Gastrocnemius medialis (tissue), 4 donors: Measurements from ENCODE around the gene FOXP4. TPM values are rescaled to one million over a fixed set of nuclear protein-coding genes. Genes with fewer than 3 reads are reported as not detected.

Source experiments
- ATAC-seq, 2 donors: fragments of 150-250 bp; one replicate each; pipeline ENCODE4 v1.9.1; 2016
- DNase-seq, 2 donors: peaks; one replicate each; pipeline ENCODE4 v3.0.0-alpha.2; 2019
- H3K27ac ChIP-seq, 4 donors: fragments of 200-600 bp; sonication (generic); 1 replicate in 1 of 4; 2 replicates in 3 of 4; pipeline ENCODE4 v1.5.1; 2016 to 2018; ENCODE audit warnings: mild to moderate bottlenecking in 2 of 4, moderate library complexity in 1 of 4
- H3K27me3 ChIP-seq, 3 donors: fragments of 200-600 bp; sonication (generic) in 2 of 3; 1 replicate in 1 of 3; 2 replicates in 2 of 3; pipeline versions ENCODE4 v1.5.1 to v1.6.0; 2016 to 2019; ENCODE audit warnings: mild to moderate bottlenecking in 1 of 3, moderate library complexity in 1 of 3
- H3K36me3 ChIP-seq, 2 donors: fragments of 200-600 bp; sonication (generic) in 1 of 2; one replicate each; pipeline ENCODE4 v1.5.1; 2017 to 2018
- H3K4me1 ChIP-seq, 2 donors: fragments of 200-600 bp; sonication (generic) in 1 of 2; one replicate each; pipeline ENCODE4 v1.5.1; 2016 to 2017; ENCODE audit warnings: mild to moderate bottlenecking in 2 of 2
- H3K4me3 ChIP-seq, 4 donors: fragments of 200-600 bp; sonication (generic) in 3 of 4; 1 replicate in 1 of 4; 2 replicates in 3 of 4; pipeline ENCODE4 v1.5.1; 2016 to 2019; ENCODE audit warnings: mild to moderate bottlenecking in 2 of 4
- H3K9me3 ChIP-seq, 3 donors: fragments of 200-600 bp; sonication (generic) in 2 of 3; 1 replicate in 1 of 3; 2 replicates in 2 of 3; pipeline ENCODE4 v1.5.1; 2016 to 2019
- POLR2A ChIP-seq, 2 donors: fragments of 450-650 bp; IDR thresholded peaks; one replicate each; pipeline ENCODE4 v1.6.1; 2017; ENCODE audit warnings: antibody characterized with exemption in 2 of 2, mild to moderate bottlenecking in 2 of 2, moderate library complexity in 2 of 2
- in situ Hi-C, 4 donors: fragments of 200-750 bp; cut with MboI; loops; one replicate each; pipeline versions ENCODE4 v1.15.0 to v1.8.0; 2017; ENCODE audit warnings: low sequenced_read_pairs in 4 of 4
- intact Hi-C: fragments of 100-400 bp; cut with DNase I; formaldehyde crosslinking; loops from one replicate; pipeline ENCODE4 v1.15.1; 2023; ENCODE audit warnings: low total_unique reads
- total RNA-seq, 4 donors: library from RNA; depleted of rRNA; stranded (reverse); fragments of >200 nt; gene quantifications; one replicate each; pipeline versions ENCODE4 v1.1.0 to v1.2.3, GENCODE V29; 2016
- TF ChIP-seq, protein P1 (sequence below), 5 experiments: fragments of 450-650 bp in 3 of 5; fragments of 200-600 bp in 2 of 5; sonication (generic) in 2 of 5; IDR thresholded peaks in 4 of 5; conservative IDR thresholded peaks in 1 of 5; 1 replicate in 4 of 5; 2 replicates in 1 of 5; pipeline ENCODE4 v1.5.1; 2016 to 2019; ENCODE audit warnings: antibody characterized with exemption in 5 of 5, mild to moderate bottlenecking in 3 of 5, moderate library complexity in 3 of 5

The FOXP4 gene
- total RNA-seq, 4 donors from 2014 or later, result 3.4 to 11.4 (median 6.5) TPM

DNA sequence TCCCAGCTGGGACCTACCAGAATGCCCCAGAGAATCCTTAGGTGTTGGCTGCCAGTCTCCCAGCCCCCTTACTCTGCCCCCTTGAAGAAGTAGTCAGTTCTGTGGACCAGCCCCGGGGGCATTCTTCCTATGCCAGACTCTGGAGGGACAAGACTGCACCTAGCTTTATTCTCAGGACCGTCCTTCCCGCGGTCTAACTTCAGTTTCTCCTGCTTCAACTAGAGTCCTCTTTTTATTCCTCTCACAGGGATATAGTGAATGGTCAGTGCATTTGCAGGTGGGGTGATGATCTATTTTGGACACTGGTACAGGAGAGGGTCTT, 56.2 kb downstream of the FOXP4 start:
- Histone ChIP-seq H3K27me3 (no peaks in the 10 kb centered on the region), H3K9me3 (no peaks in the 10 kb centered on the region), H3K4me1 (peaks cover 0 to 8% of the 10 kb centered on the region in 2 donors), H3K27ac (no peak overlapping the region), H3K36me3 (peaks cover 0 to 6% of the 10 kb centered on the region in 2 donors), H3K4me3 (no peak overlapping the region)
- TF ChIP-seq, protein P1, sequence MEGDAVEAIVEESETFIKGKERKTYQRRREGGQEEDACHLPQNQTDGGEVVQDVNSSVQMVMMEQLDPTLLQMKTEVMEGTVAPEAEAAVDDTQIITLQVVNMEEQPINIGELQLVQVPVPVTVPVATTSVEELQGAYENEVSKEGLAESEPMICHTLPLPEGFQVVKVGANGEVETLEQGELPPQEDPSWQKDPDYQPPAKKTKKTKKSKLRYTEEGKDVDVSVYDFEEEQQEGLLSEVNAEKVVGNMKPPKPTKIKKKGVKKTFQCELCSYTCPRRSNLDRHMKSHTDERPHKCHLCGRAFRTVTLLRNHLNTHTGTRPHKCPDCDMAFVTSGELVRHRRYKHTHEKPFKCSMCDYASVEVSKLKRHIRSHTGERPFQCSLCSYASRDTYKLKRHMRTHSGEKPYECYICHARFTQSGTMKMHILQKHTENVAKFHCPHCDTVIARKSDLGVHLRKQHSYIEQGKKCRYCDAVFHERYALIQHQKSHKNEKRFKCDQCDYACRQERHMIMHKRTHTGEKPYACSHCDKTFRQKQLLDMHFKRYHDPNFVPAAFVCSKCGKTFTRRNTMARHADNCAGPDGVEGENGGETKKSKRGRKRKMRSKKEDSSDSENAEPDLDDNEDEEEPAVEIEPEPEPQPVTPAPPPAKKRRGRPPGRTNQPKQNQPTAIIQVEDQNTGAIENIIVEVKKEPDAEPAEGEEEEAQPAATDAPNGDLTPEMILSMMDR (IDR thresholded peaks at IDR 0.05 in 4 of 5, conservative IDR thresholded peaks at IDR 0.05 in 1 of 5), result no peak
- TF ChIP-seq POLR2A (IDR thresholded peaks at IDR 0.05), result no peak
- no peak for ATAC-seq
- intact Hi-C loops, result loop anchor here (5.0 kb wide), 1 partner anchor 175 kb away; the partner anchor contains the start of gene FRS3
- in situ Hi-C loops, result loop anchor here (5.0 to 25.0 kb wide), 4 partner anchors 72 to 172 kb away; partner anchors contain the start of gene FRS3 (in 1 of the 4)
- DNase-seq, result no peak

GRCh38 chr6:41602864-41603608, 56.9 kb downstream of the FOXP4 start:
- TF ChIP-seq, protein P1 (IDR thresholded peaks at IDR 0.05 in 4 of 5, conservative IDR thresholded peaks at IDR 0.05 in 1 of 5), result peak; percentile 83 to 94 (median 85)
- TF ChIP-seq POLR2A (IDR thresholded peaks at IDR 0.05), result no peak
- Histone ChIP-seq H3K27me3 (no peaks in the 10 kb centered on the region), H3K9me3 (no peaks in the 10 kb centered on the region), H3K4me1 (peaks cover 0 to 8% of the 10 kb centered on the region in 2 donors), H3K4me3 (peak overlapping the region in 1 of 4 donors; percentile 8), H3K36me3 (peaks cover 0 to 6% of the 10 kb centered on the region in 2 donors), H3K27ac (no peak overlapping the region)
- intact Hi-C loops (loop anchor here (1.0 to 5.0 kb wide), 2 partner anchors 79 to 174 kb away; partner anchors contain the start of gene FRS3), in situ Hi-C loops (loop anchor here (5.0 to 25.0 kb wide), 4 partner anchors 72 to 172 kb away; partner anchors contain the start of gene FRS3 (in 1 of the 4))
- ATAC-seq (peak; percentile 90 to 91), DNase-seq (peak; percentile 57 to 69)

- H3K9me3 ChIP-seq, result no peaks in the 10 kb centered on the region
- ATAC-seq, result no peak
- in situ Hi-C loops (loop anchor here (5.0 to 25.0 kb wide), 4 partner anchors 71 to 171 kb away; partner anchors contain the start of gene FRS3 (in 1 of the 4)), intact Hi-C loops (loop anchor here (5.0 kb wide), 1 partner anchor 173 kb away; the partner anchor contains the start of gene FRS3)
- no peak for TF ChIP-seq POLR2A (IDR thresholded peaks at IDR 0.05)
- TF ChIP-seq, protein P1 (IDR thresholded peaks at IDR 0.05 in 4 of 5, conservative IDR thresholded peaks at IDR 0.05 in 1 of 5), result no peak
- no peak for DNase-seq
- H3K27ac ChIP-seq, result no peak overlapping the region
- peaks cover 0 to 8% of the 10 kb centered on the region in 2 donors for H3K4me1 ChIP-seq
- no peak overlapping the region for H3K4me3 ChIP-seq
- H3K27me3 ChIP-seq, result no peaks in the 10 kb centered on the region
- peaks cover 0 to 1% of the 10 kb centered on the region in 2 donors for H3K36me3 ChIP-seq
Measured at GRCh38 chr6:41604006-41604405, 57.8 kb downstream of the FOXP4 start.

DNA sequence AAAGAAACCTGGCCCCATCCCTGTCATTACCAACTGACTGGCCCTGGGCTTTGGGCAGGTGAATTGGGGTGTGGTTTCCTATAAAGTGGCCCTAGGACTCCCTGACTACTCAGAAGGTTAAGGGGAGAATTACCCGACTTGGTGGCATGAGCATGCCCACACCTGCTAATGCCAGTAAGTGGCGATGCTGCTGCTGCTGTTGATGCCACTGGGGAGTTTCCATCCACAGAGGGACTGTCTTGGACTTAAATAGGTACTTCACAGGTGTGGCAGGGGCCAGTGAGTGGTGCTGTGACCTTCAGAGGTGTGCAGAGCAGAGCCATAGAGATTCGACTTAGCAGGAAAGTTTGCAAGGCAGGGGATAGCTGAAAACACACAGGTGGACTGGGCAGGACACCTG, 59.5 kb downstream of the FOXP4 start:
- ATAC-seq, result no peak
- in situ Hi-C loops (loop anchor here in 2 of 4 donors (10.0 to 25.0 kb wide), 3 partner anchors 69 to 169 kb away; partner anchors contain the start of gene FRS3 (in 1 of the 2)), intact Hi-C loops (no loop called here)
- TF ChIP-seq, protein P1 (IDR thresholded peaks at IDR 0.05 in 4 of 5, conservative IDR thresholded peaks at IDR 0.05 in 1 of 5), result no peak
- TF ChIP-seq POLR2A (IDR thresholded peaks at IDR 0.05), result no peak
- no peak for DNase-seq
- H3K27me3 ChIP-seq, result no peaks in the 10 kb centered on the region
- H3K36me3 ChIP-seq, result no peaks in the 10 kb centered on the region
- H3K4me1 ChIP-seq, result peaks cover 0 to 8% of the 10 kb centered on the region in 2 donors
- H3K4me3 ChIP-seq, result no peak overlapping the region
- H3K9me3 ChIP-seq, result no peaks in the 10 kb centered on the region
- H3K27ac ChIP-seq, result no peak overlapping the region
